ES-I3 (cell line): Measurements from ENCODE around the gene SETD6.
"Not testable (repeated sequence)": the region's sequence is repeated elsewhere in the genome, so short reads cannot be mapped to it uniquely, and the experiment has no call there.

Experiments
- H3K36me3 ChIP-seq: 2 replicates; pipeline ENCODE4 v1.6.1; 2013; ENCODE audit warnings: mild to moderate bottlenecking, low read length, control low read depth, moderate library complexity; ENCODE audit not compliant: insufficient read depth
- H3K4me1 ChIP-seq: 2 replicates; pipeline ENCODE4 v1.6.1; 2013; ENCODE audit warnings: mild to moderate bottlenecking, control low read depth, low read length; ENCODE audit not compliant: insufficient read depth
- H3K9ac ChIP-seq: 2 replicates; pipeline ENCODE4 v1.6.1; 2013; ENCODE audit warnings: low read depth, mild to moderate bottlenecking, low read length, moderate library complexity
- H3K9me3 ChIP-seq: 2 replicates; pipeline ENCODE4 v1.6.1; 2013; ENCODE audit warnings: mild to moderate bottlenecking, low read length, moderate library complexity; ENCODE audit not compliant: control insufficient read depth, insufficient read depth

Gene SETD6

DNA sequence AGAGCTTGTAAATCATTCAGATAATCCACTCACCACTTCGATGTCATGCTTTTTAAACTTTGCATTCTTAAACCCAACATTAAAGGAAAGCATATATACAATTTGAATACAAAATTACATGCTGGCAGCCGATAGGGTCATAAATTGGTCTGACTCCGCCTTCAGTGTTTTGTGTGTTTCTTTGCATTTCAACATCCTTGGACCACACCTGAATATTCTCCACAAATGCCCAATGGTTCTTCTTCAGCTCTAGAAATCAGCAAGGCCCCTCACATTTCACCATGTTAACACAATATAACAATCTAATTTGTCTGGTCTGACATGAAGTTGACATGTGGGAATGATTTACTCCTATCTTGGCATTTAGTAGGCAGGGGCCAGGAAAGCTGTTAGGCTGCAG is 17.1 kb downstream of the SETD6 start:
- H3K9me3 ChIP-seq, result no peaks in the 10 kb centered on the region
- no peaks in the 10 kb centered on the region for H3K4me1 ChIP-seq
- H3K9ac ChIP-seq, result no peak overlapping the region
- H3K36me3 ChIP-seq, result peaks cover 66% of the 10 kb centered on the region

DNA sequence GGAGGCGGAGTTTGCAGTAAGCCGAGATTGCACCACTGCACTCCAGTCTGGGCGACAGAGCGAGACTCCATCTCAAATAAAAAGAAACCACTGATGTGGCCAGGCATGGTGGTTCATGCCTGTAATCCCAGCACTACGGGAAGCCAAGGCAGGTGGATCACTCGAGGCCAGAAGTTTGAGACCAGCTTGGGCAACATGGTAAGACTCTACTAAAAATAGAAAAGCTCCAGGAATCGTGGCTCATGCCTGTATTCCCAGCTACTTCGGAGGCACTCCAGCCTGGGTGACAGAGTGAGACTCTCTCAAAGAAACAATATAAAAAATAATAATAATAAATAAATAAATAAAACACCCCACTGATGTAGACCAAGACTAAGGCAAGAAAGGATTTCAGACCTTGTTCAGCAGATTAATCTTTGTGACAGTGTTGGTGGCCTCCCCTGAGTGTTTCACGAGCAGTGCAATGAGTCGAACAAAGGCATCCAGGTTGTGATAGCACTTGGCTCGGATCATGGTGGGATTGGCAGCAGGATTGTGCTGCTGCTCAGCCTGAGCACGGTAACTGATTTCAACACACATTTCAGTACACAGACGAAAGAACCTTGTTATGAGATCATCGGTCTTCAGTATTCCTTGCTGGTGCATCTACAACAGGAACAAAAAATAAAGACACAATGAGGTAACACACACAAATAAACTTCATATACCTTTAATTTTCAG is 18.6 kb downstream of the SETD6 start:
- Histone ChIP-seq H3K9ac (no peak overlapping the region), H3K4me1 (no peaks in the 10 kb centered on the region), H3K36me3 (peaks cover 71% of the 10 kb centered on the region), H3K9me3 (no peaks in the 10 kb centered on the region)

DNA sequence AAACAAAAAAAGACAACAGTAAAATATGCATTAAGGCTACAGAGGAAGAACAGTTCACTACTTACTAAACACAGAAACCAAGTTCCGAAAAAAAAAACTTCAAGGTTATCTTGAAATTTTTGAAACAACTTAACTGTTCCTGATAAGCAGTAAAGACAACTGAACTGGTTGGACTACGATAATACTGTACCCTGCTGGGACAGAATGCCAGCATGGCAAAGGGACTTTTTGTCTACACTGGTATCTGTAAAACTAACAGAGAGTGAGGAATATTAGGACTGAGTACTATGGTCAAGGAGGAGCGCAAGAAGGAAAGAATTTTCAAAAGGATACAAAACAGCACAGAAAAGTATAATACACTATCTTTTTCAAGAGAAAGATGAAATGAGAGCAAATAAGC is 19.8 kb downstream of the SETD6 start:
- H3K4me1 ChIP-seq, result no peaks in the 10 kb centered on the region
- H3K9me3 ChIP-seq, result no peaks in the 10 kb centered on the region
- H3K36me3 ChIP-seq, result peaks cover 75% of the 10 kb centered on the region
- no peak overlapping the region for H3K9ac ChIP-seq

DNA sequence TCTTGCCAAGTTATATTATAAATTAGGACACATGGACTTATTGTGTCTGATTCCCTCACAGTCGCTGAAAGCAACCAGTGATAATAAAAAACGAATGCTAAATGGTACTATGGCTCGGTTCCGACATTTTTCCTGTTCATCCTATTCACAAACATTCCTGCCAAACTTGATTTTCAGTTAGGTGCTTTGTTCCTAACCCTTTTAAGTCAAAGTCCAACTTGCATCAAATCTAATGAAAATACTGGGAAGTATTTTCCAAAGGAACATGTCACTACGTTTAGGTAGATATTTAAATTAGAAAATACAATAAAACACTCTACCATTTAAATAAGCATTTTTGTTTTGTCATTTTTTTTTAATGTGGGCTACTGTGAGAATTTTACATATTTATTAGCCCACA is 21.0 kb downstream of the SETD6 start:
- Histone ChIP-seq H3K9ac (no peak overlapping the region), H3K4me1 (no peaks in the 10 kb centered on the region), H3K36me3 (peaks cover 69% of the 10 kb centered on the region), H3K9me3 (no peaks in the 10 kb centered on the region)

DNA sequence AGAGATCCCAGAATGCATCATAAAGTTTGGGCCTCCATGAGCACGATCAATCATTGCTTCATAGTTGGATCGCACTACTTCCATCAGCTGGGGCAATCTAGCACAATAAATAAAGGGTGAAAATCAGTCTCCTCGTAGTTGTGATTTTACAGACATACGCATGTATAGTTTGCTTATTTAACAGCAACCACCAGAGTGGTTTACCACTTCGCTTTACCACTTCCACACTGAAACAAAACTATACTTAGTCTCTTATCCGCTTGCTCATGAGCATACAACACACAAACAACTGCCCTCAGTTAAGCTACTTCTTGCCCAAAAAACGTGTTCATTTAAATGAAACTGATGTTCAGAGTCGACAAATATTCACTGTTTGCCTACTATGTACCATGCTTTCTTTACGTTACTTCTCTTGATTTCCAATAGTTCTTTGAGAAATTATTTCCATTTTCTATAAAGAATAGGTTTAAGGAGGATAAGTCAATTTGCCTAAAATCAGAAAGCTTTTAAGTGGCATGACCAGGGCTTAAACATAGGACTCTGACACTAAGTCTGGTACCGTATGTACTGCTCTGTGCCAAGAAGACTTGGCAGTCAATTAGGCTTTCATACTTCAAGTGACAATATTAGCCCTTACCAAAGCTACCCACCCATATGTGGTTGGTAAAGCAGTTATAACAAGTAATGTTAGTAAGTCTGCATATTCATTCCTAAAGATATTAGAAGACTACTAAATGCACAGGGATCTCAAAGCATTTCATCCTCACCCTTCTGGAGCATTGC is 22.0 kb downstream of the SETD6 start:
- peaks cover 69% of the 10 kb centered on the region for H3K36me3 ChIP-seq
- H3K9ac ChIP-seq, result no peak overlapping the region
- no peaks in the 10 kb centered on the region for H3K4me1 ChIP-seq
- H3K9me3 ChIP-seq, result no peaks in the 10 kb centered on the region

DNA sequence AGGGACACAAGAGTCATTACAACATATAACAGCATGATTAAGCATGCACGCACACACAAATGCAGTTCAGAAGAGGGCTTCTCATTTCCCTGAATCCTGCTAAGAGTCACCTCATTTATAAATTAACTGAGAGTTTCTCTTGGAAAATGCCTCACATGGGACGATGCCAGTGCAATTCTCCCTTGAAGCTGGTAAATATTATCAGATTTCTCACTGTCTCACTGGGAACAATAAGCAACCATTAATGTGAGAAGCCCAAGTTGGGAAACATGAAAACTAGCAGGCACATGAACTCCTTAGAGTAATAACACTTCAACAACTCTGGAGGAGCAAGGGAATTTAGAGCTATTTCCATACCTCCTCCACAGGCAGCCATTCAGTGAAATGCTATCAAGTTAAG is 26.4 kb downstream of the SETD6 start:
- no peaks in the 10 kb centered on the region for H3K4me1 ChIP-seq
- H3K9me3 ChIP-seq, result no peaks in the 10 kb centered on the region
- H3K36me3 ChIP-seq, result peaks cover 61% of the 10 kb centered on the region
- H3K9ac ChIP-seq, result no peak overlapping the region

DNA sequence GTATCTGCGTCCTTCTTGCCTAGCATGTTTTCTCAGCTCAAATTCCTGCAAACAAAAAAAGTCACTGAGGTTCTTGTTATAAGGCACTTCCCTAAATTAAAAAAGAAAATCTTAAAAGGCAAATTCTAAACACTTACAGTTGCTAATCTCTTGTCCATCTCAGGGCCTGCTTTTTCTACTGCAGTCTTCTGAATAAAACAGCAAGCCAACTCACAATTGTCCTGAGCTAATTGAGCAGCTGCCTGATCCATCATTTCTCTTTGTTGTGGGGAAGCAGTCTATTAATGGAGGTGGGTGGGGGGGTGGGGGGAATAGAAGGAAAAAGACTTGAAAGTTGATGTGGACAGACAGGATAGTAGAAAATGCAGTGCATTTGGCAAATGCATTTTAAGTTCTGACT is 27.0 kb downstream of the SETD6 start:
- H3K9ac ChIP-seq, result no peak overlapping the region
- H3K9me3 ChIP-seq, result no peaks in the 10 kb centered on the region
- no peaks in the 10 kb centered on the region for H3K4me1 ChIP-seq
- H3K36me3 ChIP-seq, result peaks cover 58% of the 10 kb centered on the region

DNA sequence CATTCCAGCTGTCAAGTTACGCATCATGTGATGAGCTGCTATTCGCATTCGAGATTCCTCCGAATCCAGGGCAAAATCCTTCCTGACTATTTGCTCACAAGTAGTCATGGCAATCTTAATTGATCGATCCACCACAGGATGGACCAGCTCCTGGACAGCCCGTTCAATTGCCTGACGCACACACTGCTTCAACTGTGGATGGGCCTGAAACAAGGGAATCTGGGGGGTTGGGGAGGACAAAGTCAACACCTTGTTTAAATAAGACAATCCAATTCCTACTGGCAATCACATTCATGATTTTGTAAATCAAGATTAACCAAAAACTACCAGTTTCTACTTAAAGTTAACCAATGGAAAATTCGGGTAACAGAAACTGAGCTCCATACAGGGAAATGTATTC is 28.4 kb downstream of the SETD6 start:
- Histone ChIP-seq H3K9me3 (no peaks in the 10 kb centered on the region), H3K36me3 (peaks cover 46% of the 10 kb centered on the region), H3K4me1 (no peaks in the 10 kb centered on the region), H3K9ac (no peak overlapping the region)

DNA sequence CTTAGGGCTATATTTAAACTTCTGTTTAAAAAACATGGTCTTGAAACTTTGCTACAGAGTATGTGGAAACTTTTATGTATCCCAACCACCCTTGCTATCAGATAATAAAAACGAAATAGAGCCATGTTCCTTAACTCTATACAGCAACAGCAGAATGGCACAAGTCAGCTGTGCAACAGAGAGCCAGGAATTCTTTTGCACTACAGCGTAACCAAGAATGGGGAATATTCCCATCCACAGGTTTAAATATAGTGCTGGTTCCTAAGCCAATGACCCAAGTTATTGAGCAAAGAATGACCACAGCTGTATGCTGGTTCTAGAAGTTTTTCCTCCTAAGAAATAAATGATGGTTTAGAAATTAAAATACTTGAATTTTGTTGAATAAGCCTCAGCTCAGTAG is 33.1 kb downstream of the SETD6 start:
- peaks cover 20% of the 10 kb centered on the region for H3K36me3 ChIP-seq
- H3K4me1 ChIP-seq, result no peaks in the 10 kb centered on the region
- no peaks in the 10 kb centered on the region for H3K9me3 ChIP-seq
- H3K9ac ChIP-seq, result no peak overlapping the region

DNA sequence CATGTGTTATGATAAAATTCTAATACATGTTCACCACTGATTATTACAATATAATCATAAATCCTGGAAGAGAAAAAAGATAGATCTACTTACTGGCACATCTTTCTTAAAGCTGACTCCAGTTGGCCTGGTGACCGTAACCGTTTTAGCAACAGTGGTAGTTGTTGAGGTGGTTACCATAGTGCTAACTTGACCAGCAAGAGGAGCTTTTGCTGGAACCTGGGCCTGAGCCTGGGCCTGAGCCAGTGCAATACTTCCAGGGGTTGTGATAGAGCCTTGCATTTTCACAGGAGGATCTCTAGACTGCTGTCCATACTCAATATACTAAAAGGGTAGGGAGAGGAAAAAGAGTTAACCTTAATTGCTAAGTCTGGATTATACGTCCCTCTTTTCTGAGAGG is 36.2 kb downstream of the SETD6 start:
- H3K9me3 ChIP-seq, result no peaks in the 10 kb centered on the region
- no peaks in the 10 kb centered on the region for H3K4me1 ChIP-seq
- H3K36me3 ChIP-seq, result peaks cover 22% of the 10 kb centered on the region
- no peak overlapping the region for H3K9ac ChIP-seq

DNA sequence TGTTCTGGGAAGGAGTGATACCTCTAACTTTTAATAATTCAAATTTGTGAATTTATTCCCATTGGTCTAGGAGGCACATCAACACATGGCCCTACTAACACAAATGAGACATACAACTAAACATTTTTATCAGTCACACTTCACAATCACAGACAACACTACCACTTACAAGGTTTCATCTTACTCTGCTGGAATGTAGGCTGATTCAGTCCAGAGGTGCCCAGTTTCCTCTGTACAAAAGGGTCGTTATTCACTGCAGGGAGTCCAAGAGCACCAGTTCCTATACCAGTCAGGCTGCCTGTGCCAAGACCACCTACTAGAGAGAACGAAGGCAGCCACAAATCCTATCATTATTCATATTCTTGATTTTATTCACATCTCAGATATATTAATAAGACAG is 41.4 kb downstream of the SETD6 start:
- H3K9me3 ChIP-seq, result no peaks in the 10 kb centered on the region
- H3K4me1 ChIP-seq, result no peaks in the 10 kb centered on the region
- no peak overlapping the region for H3K9ac ChIP-seq
- H3K36me3 ChIP-seq, result peaks cover 23% of the 10 kb centered on the region

DNA sequence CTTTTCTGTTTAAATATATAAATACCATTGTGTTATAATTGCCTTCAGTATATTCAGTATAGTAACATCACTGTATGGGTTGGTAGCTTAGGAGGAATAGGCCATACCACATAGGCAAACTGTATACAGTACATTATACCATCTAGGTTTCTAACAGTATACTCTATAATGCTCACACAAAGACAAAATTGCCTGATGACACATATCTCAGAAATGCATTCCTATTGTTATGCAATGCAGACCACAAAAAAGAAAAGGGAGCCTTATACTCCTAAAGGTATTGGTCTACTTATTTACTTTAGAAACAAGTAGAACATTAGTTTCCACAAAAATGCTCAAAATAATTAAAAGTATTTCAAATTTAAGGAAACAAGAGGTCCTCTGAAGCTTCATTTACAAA is 47.9 kb downstream of the SETD6 start:
- H3K36me3 ChIP-seq, result peaks cover 10% of the 10 kb centered on the region

DNA sequence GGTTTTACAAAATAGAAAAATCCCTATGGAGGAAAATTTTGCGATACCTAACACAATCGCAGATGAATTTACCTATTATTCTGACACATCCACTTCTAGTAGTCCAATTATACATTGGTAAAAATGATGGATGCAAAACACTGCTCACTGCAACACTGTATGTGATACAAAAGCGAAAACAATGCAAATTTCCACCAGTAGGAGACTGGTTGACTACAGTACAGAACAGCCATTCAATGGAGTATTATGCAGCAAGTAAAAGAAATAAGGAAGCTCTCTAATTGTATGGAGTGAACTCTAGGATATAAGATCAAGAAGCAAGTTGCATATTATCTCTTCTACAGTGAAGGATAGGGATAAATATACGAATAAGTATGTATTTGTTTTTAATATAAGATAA is 48.5 kb downstream of the SETD6 start:
- Histone ChIP-seq H3K4me1 (no peaks in the 10 kb centered on the region), H3K9ac (no peak overlapping the region), H3K36me3 (peaks cover 10% of the 10 kb centered on the region), H3K9me3 (no peaks in the 10 kb centered on the region)

More for the DNA sequence above, 47.9 kb downstream of the SETD6 start:
- Histone ChIP-seq H3K4me1 (no peaks in the 10 kb centered on the region), H3K9me3 (no peaks in the 10 kb centered on the region), H3K9ac (no peak overlapping the region)

DNA sequence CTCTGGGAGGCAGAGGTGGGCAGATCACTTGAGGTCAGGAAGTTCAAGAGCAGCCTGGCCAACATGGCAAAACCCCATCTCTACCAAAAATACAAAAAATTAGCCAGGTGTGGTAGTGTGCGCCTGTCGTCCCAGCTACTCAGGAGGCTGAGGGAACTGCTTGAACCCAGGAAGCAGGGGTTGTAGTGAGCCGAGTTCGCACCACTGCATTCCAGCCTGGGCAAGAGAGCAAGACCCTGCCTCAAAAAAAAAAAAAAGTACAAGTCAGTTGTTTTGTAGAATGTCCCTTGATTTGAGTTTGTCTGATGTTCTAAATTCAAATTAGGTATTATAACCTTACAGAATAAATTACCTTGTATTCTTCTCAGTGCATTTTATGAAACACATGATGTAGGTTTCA is 50.4 kb downstream of the SETD6 start:
- H3K4me1 ChIP-seq, H3K9ac ChIP-seq, H3K9me3 ChIP-seq, H3K36me3 ChIP-seq: not testable (repeated sequence)
